Measurements from ENCODE around the gene COMMD6. TPM values are rescaled to one million over a fixed set of nuclear protein-coding genes. Genes with fewer than 3 reads are reported as not detected.
A peak's percentile ranks its signal among the peaks of the same experiment; 100 is the strongest.

COMMD6 gene
- total RNA-seq, 1 donor, result 19.5 TPM

DNA sequence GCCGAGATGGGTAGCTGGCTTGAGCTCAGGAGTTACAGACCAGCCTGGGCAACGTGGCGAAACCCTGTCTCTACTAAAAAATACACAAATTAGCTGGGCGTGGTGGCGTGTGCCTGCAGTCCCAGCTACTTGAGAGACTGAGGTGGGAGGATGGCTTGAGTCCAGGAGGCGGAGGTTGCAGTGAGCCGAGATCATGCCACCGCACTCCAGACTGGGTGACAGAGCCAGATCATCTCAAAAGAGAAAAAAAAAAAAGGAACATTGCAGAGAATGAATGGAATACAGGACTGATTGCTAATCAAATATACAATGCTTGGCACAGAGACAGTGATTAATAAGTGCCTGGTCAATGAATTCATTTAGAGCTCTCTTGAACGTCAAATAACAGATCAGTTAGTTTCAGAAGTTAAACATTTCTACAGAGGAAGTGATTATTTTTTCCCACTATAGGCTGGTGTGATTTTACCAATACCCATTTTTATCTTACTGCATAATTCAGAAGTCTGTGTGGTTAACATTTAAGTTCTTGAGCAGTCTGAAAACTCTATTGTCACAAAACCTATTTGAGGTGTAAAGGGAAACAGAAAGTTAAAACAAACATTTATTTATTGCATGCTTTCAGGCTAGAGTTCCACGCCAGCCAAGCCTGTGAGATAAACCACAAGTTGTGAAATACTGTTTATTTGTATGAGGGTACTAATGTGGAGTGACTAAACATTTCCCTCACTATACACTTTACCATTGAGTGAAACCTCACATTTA, 48.0 kb downstream of the COMMD6 start:
- Histone ChIP-seq H4K20me1 (ENCODE audit: insufficient read depth, low read length) (no peaks in the 10 kb centered on the region), H3K27me3 (ENCODE audit: insufficient read depth, low read length) (no peaks in the 10 kb centered on the region), H3K36me3 (ENCODE audit: insufficient read depth, low read length) (no peaks in the 10 kb centered on the region), H2AFZ (ENCODE audit: low read length) (peak overlapping the region; percentile 60), H3K4me2 (ENCODE audit: insufficient read depth, low read length) (peak overlapping the region; percentile 58), H3K4me1 (ENCODE audit: insufficient read depth, low read length) (peaks cover 41% of the 10 kb centered on the region), H3K79me2 (ENCODE audit: insufficient read depth, low read length) (no peaks in the 10 kb centered on the region), H3K9me3 (ENCODE audit: low read depth, low read length) (no peaks in the 10 kb centered on the region), H3K4me3 (ENCODE audit: insufficient read depth, low read length) (peak overlapping the region; percentile 43), H3K27ac (ENCODE audit: low read depth, low read length) (no peak overlapping the region)
- no peak for DNase-seq (ENCODE audit: insufficient read length, low spot score, missing footprints)
- TF ChIP-seq, protein P1, sequence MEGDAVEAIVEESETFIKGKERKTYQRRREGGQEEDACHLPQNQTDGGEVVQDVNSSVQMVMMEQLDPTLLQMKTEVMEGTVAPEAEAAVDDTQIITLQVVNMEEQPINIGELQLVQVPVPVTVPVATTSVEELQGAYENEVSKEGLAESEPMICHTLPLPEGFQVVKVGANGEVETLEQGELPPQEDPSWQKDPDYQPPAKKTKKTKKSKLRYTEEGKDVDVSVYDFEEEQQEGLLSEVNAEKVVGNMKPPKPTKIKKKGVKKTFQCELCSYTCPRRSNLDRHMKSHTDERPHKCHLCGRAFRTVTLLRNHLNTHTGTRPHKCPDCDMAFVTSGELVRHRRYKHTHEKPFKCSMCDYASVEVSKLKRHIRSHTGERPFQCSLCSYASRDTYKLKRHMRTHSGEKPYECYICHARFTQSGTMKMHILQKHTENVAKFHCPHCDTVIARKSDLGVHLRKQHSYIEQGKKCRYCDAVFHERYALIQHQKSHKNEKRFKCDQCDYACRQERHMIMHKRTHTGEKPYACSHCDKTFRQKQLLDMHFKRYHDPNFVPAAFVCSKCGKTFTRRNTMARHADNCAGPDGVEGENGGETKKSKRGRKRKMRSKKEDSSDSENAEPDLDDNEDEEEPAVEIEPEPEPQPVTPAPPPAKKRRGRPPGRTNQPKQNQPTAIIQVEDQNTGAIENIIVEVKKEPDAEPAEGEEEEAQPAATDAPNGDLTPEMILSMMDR (IDR thresholded peaks at IDR 0.05; ENCODE audit: extremely low read depth, low read depth, low read length), result no peak

DNA sequence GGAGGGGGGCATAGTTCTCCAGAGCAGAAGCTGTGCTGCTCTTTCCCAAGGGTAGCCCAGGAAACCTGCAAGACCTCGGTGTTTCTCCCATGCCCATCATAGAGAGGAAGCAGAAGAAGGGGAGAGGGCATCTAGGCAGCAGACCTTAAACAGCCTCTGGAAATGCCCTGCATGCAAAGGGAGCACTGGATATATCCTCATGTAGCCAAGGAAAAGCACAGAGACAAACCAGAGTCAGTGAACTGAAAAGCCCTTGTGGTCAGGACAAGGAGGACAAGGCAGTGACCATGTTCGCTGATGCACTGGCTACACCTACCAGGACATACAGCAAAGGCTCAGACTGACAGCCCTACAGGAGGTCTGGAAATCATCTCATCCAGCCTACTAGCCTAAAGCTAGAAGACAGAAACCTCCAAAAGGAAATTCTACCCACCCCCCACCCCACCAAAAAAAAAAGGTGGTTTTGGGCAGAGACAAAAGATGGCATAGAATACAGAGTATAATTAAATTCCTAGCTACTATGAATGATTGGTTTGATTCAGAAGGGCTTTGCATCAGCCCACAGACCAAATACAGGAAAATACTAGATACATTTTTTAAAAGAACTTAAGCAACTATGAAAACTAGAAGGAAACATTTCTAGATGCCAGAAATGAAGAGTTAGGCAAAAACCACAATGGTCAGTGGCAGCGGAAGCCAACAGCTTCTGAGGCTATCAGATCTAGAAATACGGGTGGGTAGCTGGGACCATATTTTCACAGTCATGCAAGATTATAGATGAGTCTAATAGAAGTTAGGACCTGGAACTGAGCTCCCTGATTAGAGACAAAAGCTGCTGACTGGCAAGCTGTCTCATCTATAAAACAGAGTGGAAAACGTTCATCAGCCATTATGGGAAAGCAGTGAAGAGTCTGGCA, 51.2 kb downstream of the COMMD6 start:
- H3K4me1 ChIP-seq (ENCODE audit: insufficient read depth, low read length), result peaks cover 46% of the 10 kb centered on the region
- no peaks in the 10 kb centered on the region for H3K36me3 ChIP-seq (ENCODE audit: insufficient read depth, low read length)
- TF ChIP-seq, protein P1 (IDR thresholded peaks at IDR 0.05; ENCODE audit: extremely low read depth, low read depth, low read length), result no peak
- no peak for DNase-seq (ENCODE audit: insufficient read length, low spot score, missing footprints)
- no peaks in the 10 kb centered on the region for H4K20me1 ChIP-seq (ENCODE audit: insufficient read depth, low read length)
- no peaks in the 10 kb centered on the region for H3K27me3 ChIP-seq (ENCODE audit: insufficient read depth, low read length)
- H3K9me3 ChIP-seq (ENCODE audit: low read depth, low read length), result no peaks in the 10 kb centered on the region
- H3K4me3 ChIP-seq (ENCODE audit: insufficient read depth, low read length), result peak overlapping the region; percentile 23
- H3K4me2 ChIP-seq (ENCODE audit: insufficient read depth, low read length), result peak overlapping the region; percentile 59
- peak overlapping the region; percentile 51 for H3K27ac ChIP-seq (ENCODE audit: low read depth, low read length)
- peak overlapping the region; percentile 69 for H2AFZ ChIP-seq (ENCODE audit: low read length)
- H3K79me2 ChIP-seq (ENCODE audit: insufficient read depth, low read length), result peaks cover 4% of the 10 kb centered on the region

DNA sequence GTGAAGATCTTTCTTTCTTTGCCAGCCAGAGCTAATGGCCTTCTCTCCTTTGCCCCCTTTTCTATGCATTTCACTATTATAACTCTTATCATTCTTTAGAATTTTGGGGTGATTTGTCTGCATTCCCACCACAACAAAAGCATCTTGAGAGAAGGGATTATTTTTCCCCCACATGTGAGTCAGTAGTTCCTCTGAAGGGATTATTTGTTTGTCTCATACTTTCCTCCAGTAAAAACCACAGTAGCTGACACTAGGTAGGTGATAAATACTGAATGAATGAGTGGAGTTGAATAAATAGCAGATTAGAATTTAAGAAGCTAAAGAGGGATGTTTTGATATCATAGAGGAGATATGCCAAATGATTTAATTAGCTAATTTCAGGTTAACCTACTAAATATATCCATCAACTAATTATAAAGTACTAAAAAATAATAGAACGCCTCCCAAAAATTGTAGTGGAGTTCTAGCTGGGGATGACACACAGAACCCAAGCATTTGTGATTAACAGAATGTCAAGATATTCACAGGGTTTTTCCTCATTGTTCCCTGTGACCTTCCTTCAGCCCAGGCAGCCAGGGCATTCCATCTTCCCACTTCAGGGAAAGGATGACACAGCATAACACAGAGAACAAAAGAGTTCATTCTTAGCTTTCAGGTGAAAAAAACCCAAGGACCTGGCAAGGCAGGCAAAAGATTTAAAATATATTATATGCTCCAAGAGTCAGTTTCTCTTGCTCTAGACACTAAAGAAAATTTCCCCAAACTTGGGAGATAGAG, 52.2 kb downstream of the COMMD6 start:
- Histone ChIP-seq H3K27ac (ENCODE audit: low read depth, low read length) (peak overlapping the region; percentile 56), H3K27me3 (ENCODE audit: insufficient read depth, low read length) (no peaks in the 10 kb centered on the region), H3K36me3 (ENCODE audit: insufficient read depth, low read length) (no peaks in the 10 kb centered on the region), H3K4me1 (ENCODE audit: insufficient read depth, low read length) (peaks cover 46% of the 10 kb centered on the region), H3K79me2 (ENCODE audit: insufficient read depth, low read length) (peaks cover 13% of the 10 kb centered on the region), H3K4me3 (ENCODE audit: insufficient read depth, low read length) (no peak overlapping the region), H4K20me1 (ENCODE audit: insufficient read depth, low read length) (peaks cover 2% of the 10 kb centered on the region), H3K9me3 (ENCODE audit: low read depth, low read length) (no peaks in the 10 kb centered on the region), H3K4me2 (ENCODE audit: insufficient read depth, low read length) (peak overlapping the region; percentile 16), H2AFZ (ENCODE audit: low read length) (no peak overlapping the region)
- peak; percentile 62 for DNase-seq (ENCODE audit: insufficient read length, low spot score, missing footprints)
- TF ChIP-seq, protein P1 (IDR thresholded peaks at IDR 0.05; ENCODE audit: extremely low read depth, low read depth, low read length), result no peak

Measured in osteoblast (primary cell).